Measurements from ENCODE around the gene MLX.
"Not testable (repeated sequence)": the region's sequence is repeated elsewhere in the genome, so short reads cannot be mapped to it uniquely, and the experiment has no call there.

MLX gene

DNA sequence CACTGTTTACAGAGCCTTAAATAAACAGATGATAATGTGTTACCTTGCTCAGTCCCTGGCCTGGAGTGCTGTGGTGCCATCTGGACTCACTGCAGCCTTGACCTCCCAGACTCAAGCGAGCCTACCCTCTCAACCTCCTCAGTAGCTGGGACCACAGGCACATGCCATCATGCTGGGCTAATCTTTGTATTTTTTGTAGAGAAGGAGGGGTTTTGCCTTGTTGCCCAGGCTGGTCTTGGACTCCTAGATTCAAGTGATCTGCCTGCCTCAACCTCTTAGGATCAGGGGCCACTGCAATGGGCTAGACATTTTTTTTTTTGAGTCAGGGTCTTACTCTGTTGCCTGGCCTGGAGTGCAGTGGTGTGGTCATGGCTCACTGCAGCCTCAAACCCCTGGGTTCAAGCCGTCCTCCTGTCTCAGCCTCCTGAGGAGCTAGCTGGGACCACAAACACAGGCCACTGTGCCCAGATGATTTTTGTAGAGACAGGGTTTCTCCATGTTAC, 35.9 kb upstream of the MLX start:
- no peaks in the 10 kb centered on the region for H3K9me3 Mint-ChIP-seq
- ATAC-seq, result no peak
- peaks cover 40% of the 10 kb centered on the region for H3K4me1 Mint-ChIP-seq
- peak overlapping the region; percentile 67 for H3K4me3 Mint-ChIP-seq
- no peak overlapping the region for H3K27ac Mint-ChIP-seq
- DNase-seq (ENCODE audit: low spot score in 2 of 2), result no peak
- H3K36me3 Mint-ChIP-seq, result no peaks in the 10 kb centered on the region

DNA sequence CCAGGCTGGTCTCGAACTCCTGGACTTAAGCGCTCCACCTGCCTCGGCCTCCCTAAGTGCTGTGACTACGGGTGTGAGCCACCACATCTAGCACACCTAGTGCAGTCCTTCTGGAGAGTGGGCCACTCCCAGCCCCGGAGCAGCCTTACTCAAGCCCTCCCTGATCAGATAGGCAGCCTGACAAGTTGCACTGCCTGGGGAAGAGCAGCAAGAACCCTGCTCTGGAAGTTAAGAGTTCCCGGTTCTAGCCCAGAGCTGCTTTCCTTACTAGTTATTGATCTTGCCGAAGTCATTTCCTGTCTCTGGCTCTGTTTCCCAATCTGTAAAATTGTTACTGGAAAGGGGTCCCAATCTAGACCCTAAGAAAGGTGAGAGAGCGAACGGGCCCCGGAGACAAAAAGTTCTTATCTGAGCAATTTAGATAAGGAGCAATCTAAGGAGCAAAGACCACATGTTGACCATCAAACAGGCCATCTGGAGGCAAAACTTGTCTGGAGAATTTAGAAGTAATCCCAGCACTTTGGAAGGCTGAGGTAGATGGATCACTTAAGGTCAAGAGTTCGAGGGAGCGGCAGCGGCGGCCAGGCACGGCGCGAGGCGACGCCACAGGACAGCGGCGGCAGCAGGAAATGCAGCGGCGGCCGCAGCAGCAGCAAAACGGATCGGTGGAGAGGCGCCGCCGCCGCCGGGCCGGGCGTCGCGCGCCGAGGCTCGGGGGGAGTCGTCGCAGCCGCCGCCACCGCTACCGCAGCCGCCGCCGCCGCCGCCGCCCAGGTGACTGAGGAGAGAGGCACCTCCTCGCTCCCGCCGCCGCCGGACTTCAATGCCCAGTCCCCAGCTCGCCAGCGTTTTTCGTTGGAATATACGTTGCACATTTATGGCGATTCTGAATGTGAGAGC, 35.2 kb upstream of the MLX start:
- H3K9me3 Mint-ChIP-seq, result no peaks in the 10 kb centered on the region
- peak; percentile 45 to 63 for DNase-seq (ENCODE audit: low spot score in 2 of 2)
- no peak overlapping the region for H3K27ac Mint-ChIP-seq
- peak; percentile 45 for ATAC-seq
- H3K4me1 Mint-ChIP-seq, result peaks cover 42% of the 10 kb centered on the region
- H3K4me3 Mint-ChIP-seq, result peak overlapping the region; percentile 67
- no peaks in the 10 kb centered on the region for H3K36me3 Mint-ChIP-seq

DNA sequence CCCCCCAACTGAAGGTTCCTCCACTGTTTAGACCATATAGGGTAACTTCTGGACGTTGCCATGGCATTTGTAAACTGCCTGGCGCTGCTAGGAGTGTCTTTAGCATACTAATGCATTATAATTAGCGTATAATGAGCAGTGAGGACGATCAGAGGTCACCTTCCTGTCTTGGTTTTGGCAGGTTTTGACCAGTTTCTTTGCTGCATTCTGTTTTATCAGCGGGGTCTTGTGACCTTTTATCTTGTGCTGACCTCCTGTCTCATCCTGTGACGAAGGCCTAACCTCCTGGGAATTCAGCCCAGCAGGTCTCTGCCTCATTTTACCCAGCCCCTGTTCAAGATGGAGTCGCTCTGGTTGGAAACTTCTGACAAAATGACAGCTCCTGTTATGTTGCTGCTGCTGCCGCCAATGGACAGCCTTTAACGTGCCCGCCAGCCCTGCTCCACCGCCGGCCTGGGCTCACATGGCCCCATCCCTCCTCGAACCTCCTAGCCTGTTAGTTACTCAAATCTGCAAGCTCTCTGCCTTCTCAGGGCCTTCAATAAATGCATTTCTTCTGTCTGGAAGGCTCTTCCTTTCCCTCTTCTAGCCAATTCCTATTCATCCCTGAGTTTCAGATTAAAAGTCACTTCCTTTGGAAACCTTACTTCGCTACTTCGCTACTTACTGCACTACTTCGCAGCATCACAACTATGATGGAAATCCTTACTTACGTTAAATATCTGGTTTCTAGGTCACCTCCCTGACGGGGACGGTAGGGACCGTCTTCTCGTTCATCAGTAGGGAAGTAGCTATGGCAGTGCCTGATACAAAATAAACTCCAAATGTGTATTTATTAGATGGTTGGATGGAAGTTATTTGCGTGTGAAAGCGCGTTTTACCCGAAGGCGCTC, 31.5 kb upstream of the MLX start:
- peaks cover 22% of the 10 kb centered on the region for H3K36me3 Mint-ChIP-seq
- H3K27ac Mint-ChIP-seq, result peak overlapping the region; percentile 91
- ATAC-seq (peak; percentile 1), DNase-seq (ENCODE audit: low spot score in 2 of 2) (no peak)
- H3K9me3 Mint-ChIP-seq, result no peaks in the 10 kb centered on the region
- H3K4me3 Mint-ChIP-seq, result peak overlapping the region; percentile 75
- peaks cover 45% of the 10 kb centered on the region for H3K4me1 Mint-ChIP-seq

DNA sequence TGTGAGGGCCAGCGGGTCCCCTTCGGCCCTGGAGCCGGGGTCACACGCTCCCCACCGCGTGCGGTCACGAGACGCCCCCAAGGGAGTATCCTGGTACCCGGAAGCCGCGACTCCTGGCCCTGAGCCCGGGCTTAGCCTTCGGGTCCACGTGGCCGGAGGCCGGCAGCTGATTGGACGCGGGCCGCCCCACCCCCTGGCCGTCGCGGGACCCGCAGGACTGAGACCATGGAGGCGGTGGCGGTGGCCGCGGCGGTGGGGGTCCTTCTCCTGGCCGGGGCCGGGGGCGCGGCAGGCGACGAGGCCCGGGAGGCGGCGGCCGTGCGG, 30.9 kb upstream of the MLX start, which contains the start of gene NAGLU:
TSS of gene NAGLU (plus strand) at position 194 of the 324 bp plus-strand sequence. CDS start at position 226, 32 bp downstream.
- peak within 1 kb of the TSS; percentile 91 for H3K27ac Mint-ChIP-seq
- H3K4me3 Mint-ChIP-seq, result peak within 1 kb of the TSS; percentile 75
- H3K4me1 Mint-ChIP-seq, result peaks cover 45% of the 10 kb centered on the region
- H3K36me3 Mint-ChIP-seq, result peaks cover 24% of the 10 kb centered on the region
- DNase-seq (ENCODE audit: low spot score in 2 of 2), result peak; percentile 76 to 94
- ATAC-seq, result peak; percentile 95
- no peaks in the 10 kb centered on the region for H3K9me3 Mint-ChIP-seq

DNA sequence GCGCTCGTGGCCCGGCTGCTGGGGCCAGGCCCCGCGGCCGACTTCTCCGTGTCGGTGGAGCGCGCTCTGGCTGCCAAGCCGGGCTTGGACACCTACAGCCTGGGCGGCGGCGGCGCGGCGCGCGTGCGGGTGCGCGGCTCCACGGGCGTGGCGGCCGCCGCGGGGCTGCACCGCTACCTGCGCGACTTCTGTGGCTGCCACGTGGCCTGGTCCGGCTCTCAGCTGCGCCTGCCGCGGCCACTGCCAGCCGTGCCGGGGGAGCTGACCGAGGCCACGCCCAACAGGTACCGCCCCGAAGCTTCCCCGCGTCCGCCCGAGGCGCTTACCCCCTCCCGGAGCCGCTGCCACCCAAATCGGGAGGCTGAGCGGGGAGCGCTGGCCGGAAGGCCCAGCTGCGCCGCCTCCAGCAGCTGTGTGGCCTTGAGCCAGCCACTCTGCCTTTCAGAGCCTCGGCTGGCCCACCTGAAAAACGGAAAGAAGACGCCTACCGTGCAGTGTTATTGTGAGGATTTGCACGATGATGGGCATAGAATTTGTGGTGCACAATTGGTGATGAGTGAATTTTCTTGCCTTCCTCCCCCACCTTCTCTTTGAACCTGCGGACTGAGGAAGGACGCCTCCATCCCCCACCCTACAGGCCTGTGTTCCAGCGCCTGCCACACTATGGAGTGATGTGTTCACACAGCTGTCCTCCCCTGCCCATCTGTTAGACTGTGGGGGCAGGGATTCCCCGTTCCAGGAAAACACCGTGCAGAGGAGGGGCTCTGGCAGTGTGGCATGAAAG, 30.3 kb upstream of the MLX start:
- H3K36me3 Mint-ChIP-seq, result peaks cover 24% of the 10 kb centered on the region
- H3K27ac Mint-ChIP-seq, result peak overlapping the region; percentile 61
- no peaks in the 10 kb centered on the region for H3K9me3 Mint-ChIP-seq
- peaks cover 45% of the 10 kb centered on the region for H3K4me1 Mint-ChIP-seq
- ATAC-seq (peak; percentile 86), DNase-seq (ENCODE audit: low spot score in 2 of 2) (peak; percentile 63 to 88)
- H3K4me3 Mint-ChIP-seq, result peak overlapping the region; percentile 75

DNA sequence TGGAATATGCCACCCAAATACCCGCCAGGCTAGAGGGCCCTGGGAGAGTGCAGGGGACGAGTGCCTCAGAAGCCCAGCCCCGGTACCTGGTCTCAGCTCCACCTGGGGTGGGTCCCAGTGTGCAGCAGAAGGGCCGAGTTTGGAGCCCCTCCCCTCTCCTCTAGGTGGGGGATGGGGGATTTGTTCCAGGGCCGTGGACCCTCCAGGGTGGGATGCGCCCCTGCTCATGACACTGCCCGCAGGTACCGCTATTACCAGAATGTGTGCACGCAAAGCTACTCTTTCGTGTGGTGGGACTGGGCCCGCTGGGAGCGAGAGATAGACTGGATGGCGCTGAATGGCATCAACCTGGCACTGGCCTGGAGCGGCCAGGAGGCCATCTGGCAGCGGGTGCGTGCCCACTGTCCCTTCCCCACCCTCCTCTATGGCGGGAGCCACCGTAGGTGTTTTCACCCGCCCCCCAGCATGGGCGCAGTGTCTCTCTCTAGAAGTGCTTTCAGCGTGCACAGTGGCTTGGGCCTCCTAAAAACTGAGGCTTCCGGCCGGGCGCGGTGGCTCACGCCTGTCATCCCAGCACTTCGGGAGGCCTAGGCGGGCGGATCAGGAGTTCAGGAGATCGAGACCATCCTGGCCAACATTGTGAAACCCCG, 29.6 kb upstream of the MLX start:
- Mint-ChIP-seq H3K36me3 (peaks cover 24% of the 10 kb centered on the region), H3K27ac (peak overlapping the region; percentile 61), H3K4me1 (peaks cover 43% of the 10 kb centered on the region), H3K9me3 (no peaks in the 10 kb centered on the region), H3K4me3 (peak overlapping the region; percentile 75)
- no peak for DNase-seq (ENCODE audit: low spot score in 2 of 2)
- ATAC-seq, result no peak

DNA sequence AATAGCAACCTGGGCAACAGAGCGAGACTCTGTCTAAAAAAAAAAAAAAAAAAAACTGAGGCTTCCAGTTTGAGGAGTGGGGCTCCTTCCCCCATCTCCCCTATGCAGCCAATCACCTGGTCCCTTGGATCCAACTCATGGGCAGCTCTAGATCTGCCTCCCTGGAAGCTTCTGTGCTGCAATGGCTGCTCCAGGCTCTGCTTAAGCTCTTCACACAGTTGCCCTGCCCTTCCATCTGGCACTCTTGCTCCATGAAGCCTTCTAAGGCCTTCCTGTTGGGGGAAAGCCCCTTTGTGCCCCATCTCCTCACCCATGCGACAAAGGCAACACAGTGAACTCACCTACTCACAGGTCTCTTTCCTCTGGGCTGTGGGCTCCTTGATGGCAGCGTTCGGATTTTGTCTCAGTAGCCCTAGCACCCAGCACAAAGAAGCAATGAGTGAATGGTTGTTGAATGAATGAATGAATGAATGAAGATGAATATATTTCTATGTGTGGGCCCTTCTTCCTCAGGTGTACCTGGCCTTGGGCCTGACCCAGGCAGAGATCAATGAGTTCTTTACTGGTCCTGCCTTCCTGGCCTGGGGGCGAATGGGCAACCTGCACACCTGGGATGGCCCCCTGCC, 29.0 kb upstream of the MLX start:
- ATAC-seq, result no peak
- peaks cover 43% of the 10 kb centered on the region for H3K4me1 Mint-ChIP-seq
- DNase-seq (ENCODE audit: low spot score in 2 of 2), result no peak
- H3K27ac Mint-ChIP-seq, result no peak overlapping the region
- H3K36me3 Mint-ChIP-seq, result peaks cover 24% of the 10 kb centered on the region
- no peaks in the 10 kb centered on the region for H3K9me3 Mint-ChIP-seq
- peak overlapping the region; percentile 75 for H3K4me3 Mint-ChIP-seq

DNA sequence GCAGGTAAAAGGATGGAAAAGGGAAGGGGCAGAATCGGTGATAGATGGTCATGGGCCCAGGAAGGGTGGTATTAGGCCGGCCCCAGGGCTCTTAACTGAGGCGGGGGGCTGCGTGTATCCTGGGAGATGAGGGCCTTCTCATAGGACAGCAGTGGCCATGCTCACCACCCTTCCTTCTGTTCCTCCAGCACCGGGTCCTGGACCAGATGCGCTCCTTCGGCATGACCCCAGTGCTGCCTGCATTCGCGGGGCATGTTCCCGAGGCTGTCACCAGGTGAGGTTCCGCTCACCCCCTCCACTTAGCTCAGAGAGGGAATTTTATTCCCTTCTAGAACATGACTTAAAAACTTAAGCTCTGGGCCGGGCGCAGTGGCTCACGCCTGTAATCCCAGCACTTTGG, 28.4 kb upstream of the MLX start:
- ATAC-seq (no peak), DNase-seq (ENCODE audit: low spot score in 2 of 2) (no peak)
- H3K36me3 Mint-ChIP-seq, result peaks cover 24% of the 10 kb centered on the region
- H3K4me1 Mint-ChIP-seq, result peaks cover 43% of the 10 kb centered on the region
- no peaks in the 10 kb centered on the region for H3K9me3 Mint-ChIP-seq
- no peak overlapping the region for H3K27ac Mint-ChIP-seq
- peak overlapping the region; percentile 75 for H3K4me3 Mint-ChIP-seq

DNA sequence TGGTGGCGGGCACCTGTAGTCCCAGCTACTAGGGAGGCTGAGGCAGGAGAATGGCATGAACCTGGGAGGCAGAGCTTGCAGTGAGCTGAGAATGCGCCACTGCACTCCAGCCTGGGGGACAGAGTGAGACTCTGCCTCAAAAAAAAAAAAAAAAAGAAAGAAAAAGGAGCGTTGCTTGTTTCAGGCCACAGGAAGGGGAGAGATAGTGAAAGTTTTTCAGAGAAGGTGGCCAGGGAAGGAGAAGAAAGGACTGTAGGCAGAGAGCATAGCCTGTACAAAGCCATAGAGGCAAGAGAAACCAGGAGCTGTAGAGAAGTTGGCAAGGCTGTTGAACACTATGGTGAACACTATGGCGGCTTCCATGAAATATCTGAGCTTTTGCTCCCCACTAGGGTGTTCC, 26.3 kb upstream of the MLX start:
- Mint-ChIP-seq H3K4me1 (peaks cover 40% of the 10 kb centered on the region), H3K36me3 (peaks cover 24% of the 10 kb centered on the region)
- ATAC-seq; DNase-seq (ENCODE audit: low spot score in 2 of 2); H3K27ac Mint-ChIP-seq; H3K9me3 Mint-ChIP-seq; H3K4me3 Mint-ChIP-seq: not testable (repeated sequence)

DNA sequence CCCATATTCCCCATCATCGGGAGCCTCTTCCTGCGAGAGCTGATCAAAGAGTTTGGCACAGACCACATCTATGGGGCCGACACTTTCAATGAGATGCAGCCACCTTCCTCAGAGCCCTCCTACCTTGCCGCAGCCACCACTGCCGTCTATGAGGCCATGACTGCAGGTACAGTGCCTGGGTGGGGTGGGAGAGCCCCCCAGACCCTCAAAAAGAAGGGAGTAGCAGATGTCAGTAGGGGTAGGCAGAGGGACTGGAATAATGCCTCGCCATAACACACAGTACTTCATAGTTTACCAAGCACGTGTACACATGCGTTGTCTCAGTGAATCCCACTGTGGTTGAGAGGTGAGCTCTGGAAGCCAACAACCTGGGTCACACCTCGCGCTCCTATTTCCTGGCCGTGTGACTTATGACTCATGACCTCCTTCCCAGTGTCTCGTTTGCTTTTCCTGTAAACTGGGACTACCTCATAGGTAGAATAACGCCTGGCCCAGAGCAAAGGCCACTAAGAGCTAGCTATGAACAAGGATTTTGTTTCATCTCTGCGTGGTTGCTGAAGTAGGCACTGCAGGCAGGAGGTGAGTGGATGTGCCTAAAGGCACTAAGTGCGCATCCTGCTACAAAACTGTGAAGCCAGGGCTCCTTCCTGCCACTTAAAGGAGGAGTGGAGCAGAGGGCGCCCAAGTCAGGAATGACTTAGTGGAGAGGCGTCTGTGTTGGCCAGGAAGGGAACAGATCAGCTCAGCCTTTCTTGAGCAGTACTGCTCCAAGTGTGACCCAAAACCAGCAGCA, 25.7 kb upstream of the MLX start:
- ATAC-seq (no peak), DNase-seq (ENCODE audit: low spot score in 2 of 2) (no peak)
- Mint-ChIP-seq H3K4me1 (peaks cover 36% of the 10 kb centered on the region), H3K4me3 (no peak overlapping the region), H3K36me3 (peaks cover 24% of the 10 kb centered on the region), H3K9me3 (no peaks in the 10 kb centered on the region), H3K27ac (no peak overlapping the region)

DNA sequence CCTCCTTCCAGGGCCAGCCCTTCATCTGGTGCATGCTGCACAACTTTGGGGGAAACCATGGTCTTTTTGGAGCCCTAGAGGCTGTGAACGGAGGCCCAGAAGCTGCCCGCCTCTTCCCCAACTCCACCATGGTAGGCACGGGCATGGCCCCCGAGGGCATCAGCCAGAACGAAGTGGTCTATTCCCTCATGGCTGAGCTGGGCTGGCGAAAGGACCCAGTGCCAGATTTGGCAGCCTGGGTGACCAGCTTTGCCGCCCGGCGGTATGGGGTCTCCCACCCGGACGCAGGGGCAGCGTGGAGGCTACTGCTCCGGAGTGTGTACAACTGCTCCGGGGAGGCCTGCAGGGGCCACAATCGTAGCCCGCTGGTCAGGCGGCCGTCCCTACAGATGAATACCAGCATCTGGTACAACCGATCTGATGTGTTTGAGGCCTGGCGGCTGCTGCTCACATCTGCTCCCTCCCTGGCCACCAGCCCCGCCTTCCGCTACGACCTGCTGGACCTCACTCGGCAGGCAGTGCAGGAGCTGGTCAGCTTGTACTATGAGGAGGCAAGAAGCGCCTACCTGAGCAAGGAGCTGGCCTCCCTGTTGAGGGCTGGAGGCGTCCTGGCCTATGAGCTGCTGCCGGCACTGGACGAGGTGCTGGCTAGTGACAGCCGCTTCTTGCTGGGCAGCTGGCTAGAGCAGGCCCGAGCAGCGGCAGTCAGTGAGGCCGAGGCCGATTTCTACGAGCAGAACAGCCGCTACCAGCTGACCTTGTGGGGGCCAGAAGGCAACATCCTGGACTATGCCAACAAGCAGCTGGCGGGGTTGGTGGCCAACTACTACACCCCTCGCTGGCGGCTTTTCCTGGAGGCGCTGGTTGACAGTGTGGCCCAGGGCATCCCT, 23.5 kb upstream of the MLX start:
- peaks cover 20% of the 10 kb centered on the region for H3K4me1 Mint-ChIP-seq
- peak overlapping the region; percentile 76 for H3K27ac Mint-ChIP-seq
- DNase-seq (ENCODE audit: low spot score in 2 of 2), result no peak
- ATAC-seq, result no peak
- H3K36me3 Mint-ChIP-seq, result peaks cover 18% of the 10 kb centered on the region
- no peak overlapping the region for H3K4me3 Mint-ChIP-seq
- H3K9me3 Mint-ChIP-seq, result no peaks in the 10 kb centered on the region

DNA sequence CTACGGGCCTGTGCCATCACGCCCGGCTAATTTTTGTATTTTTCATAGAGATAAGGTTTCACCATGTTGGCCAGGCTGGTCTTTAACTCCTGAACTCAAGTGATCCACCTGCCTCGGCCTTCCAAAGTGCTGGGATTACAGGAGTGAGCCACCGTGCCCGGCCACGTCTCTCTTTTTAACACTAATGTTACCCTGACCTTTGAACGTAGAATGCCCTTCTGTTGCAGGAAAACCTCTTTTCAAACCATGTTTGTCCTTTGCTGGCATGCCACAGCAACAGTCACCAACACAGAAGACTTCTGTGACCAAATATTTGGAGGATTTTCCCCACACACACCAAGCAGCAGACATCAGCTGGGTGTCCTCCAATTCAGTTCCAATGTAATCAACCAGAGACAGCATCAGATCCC, 22.0 kb upstream of the MLX start:
- no peak for ATAC-seq
- Mint-ChIP-seq H3K9me3 (no peaks in the 10 kb centered on the region), H3K36me3 (peaks cover 7% of the 10 kb centered on the region), H3K4me3 (no peak overlapping the region), H3K27ac (no peak overlapping the region), H3K4me1 (peaks cover 23% of the 10 kb centered on the region)
- no peak for DNase-seq (ENCODE audit: low spot score in 2 of 2)

Measured in stimulated activated effector memory CD8-positive, alpha-beta T cell treated with anti-CD3 and anti-CD28 coated beads, Interleukin-12 subunit alpha, Interleukin-12 subunit beta, amount 100 ng/mL, for 72 hours (primary cell).